IMR-90 (cell line): ENCODE measurements around the gene VIPR1. TPM values are rescaled to one million over a fixed set of nuclear protein-coding genes. Genes with fewer than 3 reads are reported as not detected.

ENCODE experiments used
- ATAC-seq: fragments of 200-7000 bp; cut with Tn5 transposase; 2 replicates; pipeline ENCODE4 v1.9.1; 2020; ENCODE audit warnings: low read depth, mild to moderate bottlenecking, moderate library complexity
- BruUV-seq: library from RNA; stranded (reverse); fragments of 400-500 nt; replicated peaks from 2 replicates; lab custom pipeline; 2021; lab: Mats Ljungman, UMichigan
- CTCF ChIA-PET: fragments of 300-600 bp; formaldehyde crosslinking; extraction: SDS; loops from one replicate; lab custom pipeline; 2021; ENCODE audit warnings: antibody characterized with exemption; lab: Yijun Ruan, JAX
- POLR2A ChIA-PET: fragments of 300-600 bp; sonication (Branson Sonifier 250); formaldehyde crosslinking; loops from one replicate; lab custom pipeline; 2022; ENCODE audit warnings: antibody characterized with exemption; ENCODE audit not compliant: unreplicated experiment; lab: Charles Lee
- DNase-seq: peaks from one replicate; pipeline ENCODE4 v3.0.0; 2013
- H2AFZ ChIP-seq: replicated peaks from 2 replicates; pipeline ENCODE3; 2013; ENCODE audit warnings: low read length, mild to moderate bottlenecking; ENCODE audit not compliant: poor library complexity
- H2AK5ac ChIP-seq: 2 replicates; pipeline ENCODE4 v1.6.1; 2013; ENCODE audit warnings: low read depth, low read length, inconsistent platforms
- H2AK9ac ChIP-seq: replicated peaks from 2 replicates; pipeline ENCODE3; 2013; ENCODE audit warnings: mild to moderate bottlenecking, low read depth, low read length, moderate library complexity; ENCODE audit not compliant: poor library complexity
- H2BK120ac ChIP-seq: 2 replicates; pipeline ENCODE4 v1.6.1; 2013; ENCODE audit warnings: low read depth, low read length, inconsistent platforms
- H2BK15ac ChIP-seq: 3 replicates; pipeline ENCODE4 v1.6.1; 2013; ENCODE audit warnings: low read depth, low read length, inconsistent platforms
- H2BK20ac ChIP-seq: 2 replicates; pipeline ENCODE4 v1.6.1; 2013; ENCODE audit warnings: low read depth, mild to moderate bottlenecking, inconsistent platforms, low read length, moderate library complexity
- H2BK5ac ChIP-seq: 2 replicates; pipeline ENCODE4 v1.6.1; 2013; ENCODE audit warnings: mild to moderate bottlenecking, low read depth, low read length, inconsistent platforms; ENCODE audit not compliant: poor library complexity, severe bottlenecking
- H3K14ac ChIP-seq: replicated peaks from 2 replicates; pipeline ENCODE4 v1.6.1; 2013; ENCODE audit warnings: low read depth, low read length, inconsistent platforms
- H3K18ac ChIP-seq: 2 replicates; pipeline ENCODE4 v1.6.1; 2013; ENCODE audit warnings: low read depth, low read length, control low read depth
- H3K23ac ChIP-seq: 2 replicates; pipeline ENCODE4 v1.6.1; 2013; ENCODE audit warnings: low read depth, low read length, inconsistent platforms
- H3K27ac ChIP-seq: 2 replicates; pipeline ENCODE4 v1.5.1; 2013; ENCODE audit warnings: mild to moderate bottlenecking, control low read depth, low read length; ENCODE audit not compliant: insufficient read depth
- H3K27me3 ChIP-seq: 2 replicates; pipeline ENCODE4 v1.6.1; 2013; ENCODE audit warnings: low read length; ENCODE audit not compliant: control insufficient read depth, insufficient read depth
- H3K36me3 ChIP-seq: 2 replicates; pipeline ENCODE4 v1.6.1; 2013; ENCODE audit warnings: low read length, mixed read lengths; ENCODE audit not compliant: control insufficient read depth, insufficient read depth
- H3K4ac ChIP-seq: 2 replicates; pipeline ENCODE4 v1.6.1; 2013; ENCODE audit warnings: low read depth, low read length, inconsistent platforms
- H3K4me1 ChIP-seq: 2 replicates; pipeline ENCODE4 v1.6.1; 2013; ENCODE audit warnings: low read length, mixed read lengths; ENCODE audit not compliant: control insufficient read depth, insufficient read depth
- H3K4me2 ChIP-seq: 2 replicates; pipeline ENCODE4 v1.6.1; 2013; ENCODE audit warnings: low read depth, mild to moderate bottlenecking, control low read depth, low read length, moderate library complexity
- H3K4me3 ChIP-seq: 2 replicates; pipeline ENCODE4 v1.5.1; 2013; ENCODE audit warnings: low read depth, mild to moderate bottlenecking, control low read depth, low read length, moderate library complexity; ENCODE audit not compliant: insufficient read depth
- H3K56ac ChIP-seq: 2 replicates; pipeline ENCODE4 v1.6.1; 2013; ENCODE audit warnings: low read length, inconsistent platforms; ENCODE audit not compliant: insufficient read depth; ENCODE audit errors: extremely low read depth
- H3K79me1 ChIP-seq, 2 experiments: 2 replicates each; pipeline ENCODE4 v1.6.1; 2013; ENCODE audit warnings: low read length in 2 of 2, inconsistent platforms in 1 of 2, low read depth in 1 of 2
- H3K9ac ChIP-seq: 2 replicates; pipeline ENCODE4 v1.6.1; 2013; ENCODE audit warnings: low read depth, low read length, control low read depth
- H3K9me1 ChIP-seq: 2 replicates; pipeline ENCODE4 v1.6.1; 2013; ENCODE audit warnings: low read length, inconsistent platforms; ENCODE audit not compliant: insufficient read depth
- H3K9me3 ChIP-seq: 2 replicates; pipeline ENCODE4 v1.6.1; 2013; ENCODE audit warnings: low read length; ENCODE audit not compliant: control insufficient read depth, insufficient read depth
- H4K20me1 ChIP-seq: 2 replicates; pipeline ENCODE4 v1.6.1; 2013; ENCODE audit warnings: low read length, inconsistent platforms; ENCODE audit not compliant: insufficient read depth
- H4K5ac ChIP-seq: 2 replicates; pipeline ENCODE4 v1.6.1; 2013; ENCODE audit warnings: mild to moderate bottlenecking, low read depth, low read length, control low read depth
- H4K8ac ChIP-seq, 2 experiments: 2 replicates each; pipeline ENCODE4 v1.6.1; 2013; ENCODE audit warnings: low read depth in 2 of 2, low read length in 2 of 2, control low read depth in 1 of 2, inconsistent platforms in 1 of 2
- H4K91ac ChIP-seq: 2 replicates; pipeline ENCODE4 v1.6.1; 2013; ENCODE audit warnings: low read depth, low read length, inconsistent platforms; ENCODE audit not compliant: insufficient read depth
- BHLHE40 ChIP-seq: fragments of 150-350 bp; IDR thresholded peaks from 2 replicates; pipeline ENCODE4 v1.6.1; 2016; ENCODE audit warnings: mild to moderate bottlenecking, low read depth, low read length
- CHD1 ChIP-seq: IDR thresholded peaks from 2 replicates; pipeline ENCODE4 v1.6.1; 2012; ENCODE audit warnings: low read depth, low read length, improper control_type of control experiment
- CTCF ChIP-seq: conservative IDR thresholded peaks from 2 replicates; pipeline ENCODE4 v1.5.1; 2012; ENCODE audit warnings: mild to moderate bottlenecking, low read depth, low read length, improper control_type of control experiment
- MAFK ChIP-seq: IDR thresholded peaks from 2 replicates; pipeline ENCODE4 v1.6.1; 2012; ENCODE audit warnings: low read depth, low read length, improper control_type of control experiment
- MAZ ChIP-seq: IDR thresholded peaks from 2 replicates; pipeline ENCODE4 v1.6.1; 2012; ENCODE audit warnings: low read depth, mild to moderate bottlenecking, low read length, improper control_type of control experiment, moderate library complexity, borderline replicate concordance
- MXI1 ChIP-seq: IDR thresholded peaks from 2 replicates; pipeline ENCODE4 v1.6.1; 2012; ENCODE audit warnings: low read depth, mild to moderate bottlenecking, low read length, moderate library complexity, borderline replicate concordance
- NFE2L2 ChIP-seq: fragments of 150-350 bp; IDR thresholded peaks from 2 replicates; pipeline ENCODE4 v1.6.1; 2016; ENCODE audit warnings: low read depth, mild to moderate bottlenecking, low read length
- POLR2A ChIP-seq: IDR thresholded peaks from 2 replicates; pipeline ENCODE4 v1.6.1; 2012; ENCODE audit warnings: mild to moderate bottlenecking, low read depth, low read length
- RAD21 ChIP-seq: IDR thresholded peaks from 2 replicates; pipeline ENCODE4 v1.6.1; 2012; ENCODE audit warnings: low read length, improper control_type of control experiment
- RCOR1 ChIP-seq: IDR thresholded peaks from 2 replicates; pipeline ENCODE4 v1.6.1; 2012; ENCODE audit warnings: mild to moderate bottlenecking, low read length, improper control_type of control experiment; ENCODE audit not compliant: insufficient replicate concordance
- RFX5 ChIP-seq: IDR thresholded peaks from 2 replicates; pipeline ENCODE4 v1.8.0; 2012; ENCODE audit warnings: low read depth, mild to moderate bottlenecking, low read length, moderate library complexity
- SMC3 ChIP-seq: fragments of 150-350 bp; IDR thresholded peaks from 2 replicates; pipeline ENCODE4 v1.6.1; 2016; ENCODE audit warnings: low read depth, mild to moderate bottlenecking, antibody characterized with exemption, low read length, moderate library complexity
- WGBS, 2 experiments: methylation state at CpG; one replicate each; pipeline versions ENCODE4 v1.1.5 to v1.1.7; 2013; ENCODE audit warnings: missing lambda C conversion rate in 2 of 2; ENCODE audit not compliant: insufficient read length in 1 of 2; ENCODE audit errors: extremely low coverage in 2 of 2; 5-methylcytosine and 5-hydroxymethylcytosine counted together
- dilution Hi-C: fragments of 300-500 bp; cut with HindIII; formaldehyde crosslinking; loops from one replicate; pipeline ENCODE4 v1.14.3; 2018; ENCODE audit warnings: low sequenced_read_pairs; ENCODE audit not compliant: unreplicated experiment
- in situ Hi-C: fragments of 300-500 bp; cut with MboI; formaldehyde crosslinking; loops from 3 replicates; pipeline ENCODE4 v1.14.3; 2019; ENCODE audit warnings: low sequenced_read_pairs, inconsistent platforms, mixed read lengths
- intact Hi-C: fragments of 100-400 bp; cut with micrococcal nuclease; formaldehyde crosslinking; loops from 2 replicates; pipeline ENCODE4 v1.10.0; 2022
- polyA plus RNA-seq, 3 experiments: library from polyadenylated mRNA; depleted of rRNA; stranded (reverse); fragments of >200 nt; gene quantifications; 2 replicates each; pipeline ENCODE4 v1.2.3, GENCODE V29; 2012; ENCODE audit warnings: low replicate concordance in 1 of 3
- total RNA-seq: library from RNA; depleted of rRNA; stranded (reverse); fragments of >200 nt; gene quantifications from 2 replicates; pipeline ENCODE4 v1.2.3, GENCODE V29; 2012
- TF ChIP-seq, protein P1 (sequence below): fragments of 150-350 bp; IDR thresholded peaks from 2 replicates; pipeline ENCODE4 v1.6.1; 2017; ENCODE audit warnings: mild to moderate bottlenecking, antibody characterized with exemption, low read length, low read depth
- TF ChIP-seq, protein P2 (sequence below): fragments of 150-350 bp; IDR thresholded peaks from 2 replicates; pipeline ENCODE4 v1.6.1; 2016; ENCODE audit warnings: low read depth, mild to moderate bottlenecking, low read length, moderate library complexity, borderline replicate concordance

Gene VIPR1
- total and polyA plus RNA-seq, 2 of the 4 experiments (the other 2 are of a cell fraction) = not detected

GRCh38 chr3:42504334-42505127, 2.1 kb downstream of the VIPR1 start:
- no peak overlapping the region for H4K91ac ChIP-seq
- 50% methylated on average over 1 of the region's 10 CpGs; no CpG with 5 or more reads in 1 of the 2 experiments for WGBS, 2 experiments
- H2BK20ac ChIP-seq = no peak overlapping the region
- H2BK5ac ChIP-seq = no peak overlapping the region
- peaks cover 61% of the 10 kb centered on the region for H3K27me3 ChIP-seq
- in situ Hi-C loops = no loop called here
- no peaks in the 10 kb centered on the region for H3K4me1 ChIP-seq
- H4K8ac ChIP-seq = no peak overlapping the region
- ChIA-PET POLR2A (interaction anchor here (0.6 to 0.7 kb wide), 2 partner anchors 9 to 141 kb away, joined by 7 to 22 read pairs; no protein-coding TSS in a partner anchor), CTCF (no interaction called here)
- H3K9me3 ChIP-seq = no peaks in the 10 kb centered on the region
- H2AK5ac ChIP-seq = no peak overlapping the region
- H3K79me1 ChIP-seq = no peaks in the 10 kb centered on the region
- no peak overlapping the region for H3K4me2 ChIP-seq
- no peak overlapping the region for H2BK15ac ChIP-seq
- no peak overlapping the region for H3K56ac ChIP-seq
- H2BK120ac ChIP-seq = no peak overlapping the region
- BruUV-seq = no TSS peak
- no peak for DNase-seq
- H3K14ac ChIP-seq = no peak overlapping the region
- H3K36me3 ChIP-seq = no peaks in the 10 kb centered on the region
- H3K4me3 ChIP-seq = no peak overlapping the region
- dilution Hi-C loops = no loop called here
- H2AK9ac ChIP-seq = no peak overlapping the region
- H4K5ac ChIP-seq = no peak overlapping the region
- H3K23ac ChIP-seq = no peak overlapping the region
- no peak overlapping the region for H3K4ac ChIP-seq
- no peak overlapping the region for H3K27ac ChIP-seq
- no peak overlapping the region for H3K9ac ChIP-seq
- no peaks in the 10 kb centered on the region for H4K20me1 ChIP-seq
- intact Hi-C loops = no loop called here
- TF ChIP-seq, protein P1, sequence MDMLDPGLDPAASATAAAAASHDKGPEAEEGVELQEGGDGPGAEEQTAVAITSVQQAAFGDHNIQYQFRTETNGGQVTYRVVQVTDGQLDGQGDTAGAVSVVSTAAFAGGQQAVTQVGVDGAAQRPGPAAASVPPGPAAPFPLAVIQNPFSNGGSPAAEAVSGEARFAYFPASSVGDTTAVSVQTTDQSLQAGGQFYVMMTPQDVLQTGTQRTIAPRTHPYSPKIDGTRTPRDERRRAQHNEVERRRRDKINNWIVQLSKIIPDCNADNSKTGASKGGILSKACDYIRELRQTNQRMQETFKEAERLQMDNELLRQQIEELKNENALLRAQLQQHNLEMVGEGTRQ = no peak
- no peak for TF ChIP-seq RFX5
- no peak for TF ChIP-seq SMC3
- TF ChIP-seq RCOR1 = no peak
- TF ChIP-seq MAFK = no peak
- TF ChIP-seq, protein P2, sequence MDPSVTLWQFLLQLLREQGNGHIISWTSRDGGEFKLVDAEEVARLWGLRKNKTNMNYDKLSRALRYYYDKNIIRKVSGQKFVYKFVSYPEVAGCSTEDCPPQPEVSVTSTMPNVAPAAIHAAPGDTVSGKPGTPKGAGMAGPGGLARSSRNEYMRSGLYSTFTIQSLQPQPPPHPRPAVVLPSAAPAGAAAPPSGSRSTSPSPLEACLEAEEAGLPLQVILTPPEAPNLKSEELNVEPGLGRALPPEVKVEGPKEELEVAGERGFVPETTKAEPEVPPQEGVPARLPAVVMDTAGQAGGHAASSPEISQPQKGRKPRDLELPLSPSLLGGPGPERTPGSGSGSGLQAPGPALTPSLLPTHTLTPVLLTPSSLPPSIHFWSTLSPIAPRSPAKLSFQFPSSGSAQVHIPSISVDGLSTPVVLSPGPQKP = no peak
- no peak for TF ChIP-seq NFE2L2
- TF ChIP-seq CTCF = no peak
- no peak for TF ChIP-seq BHLHE40
- TF ChIP-seq CHD1 = no peak
- TF ChIP-seq MXI1 = no peak
- no peak for TF ChIP-seq MAZ
- no peak for TF ChIP-seq POLR2A
- TF ChIP-seq RAD21 = no peak
- no peaks in the 10 kb centered on the region for H3K9me1 ChIP-seq
- no peak overlapping the region for H2AFZ ChIP-seq
- H3K18ac ChIP-seq = no peak overlapping the region
- ATAC-seq = no peak
